Measurements from ENCODE around the gene GTF2IRD1. TPM values are rescaled to one million over a fixed set of nuclear protein-coding genes. Genes with fewer than 3 reads are reported as not detected.
"Not testable (repeated sequence)": the region's sequence is repeated elsewhere in the genome, so short reads cannot be mapped to it uniquely, and the experiment has no call there.

Gene GTF2IRD1
- polyA plus RNA-seq, 1 donor from 2014 or later, result not detected

DNA sequence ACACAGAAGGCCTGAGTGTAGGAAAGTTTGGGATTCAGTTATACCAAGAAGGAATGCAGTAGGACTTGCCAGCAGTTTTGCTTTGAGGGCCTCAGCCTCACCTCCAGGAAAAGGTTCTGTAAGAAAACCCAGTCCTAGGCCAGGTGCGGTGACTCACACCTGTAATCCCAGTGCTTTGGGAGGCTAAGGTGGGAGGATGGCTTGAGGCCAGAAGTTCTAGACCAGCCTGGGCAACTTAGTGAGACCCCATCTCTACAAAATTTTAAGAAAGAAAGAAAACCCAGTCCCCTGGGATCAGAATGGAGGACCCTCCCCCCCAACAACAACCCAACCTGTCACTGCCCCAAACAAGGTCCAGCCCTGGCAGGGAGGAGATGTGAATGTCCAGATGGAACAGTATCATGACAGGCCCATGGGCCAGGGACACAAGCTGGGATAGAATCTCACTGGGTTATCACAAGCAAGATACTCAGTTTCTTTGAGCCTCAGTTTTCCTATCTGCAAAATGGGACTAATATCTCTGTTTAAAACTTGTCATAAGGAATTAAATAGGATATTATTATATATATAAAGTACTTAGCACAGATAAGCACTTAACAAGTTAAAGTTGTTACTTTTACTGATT is 68.7 kb downstream of the GTF2IRD1 start:
- no peaks in the 10 kb centered on the region for H3K9me3 Mint-ChIP-seq
- no peaks in the 10 kb centered on the region for H3K27me3 Mint-ChIP-seq
- H3K36me3 Mint-ChIP-seq, result no peaks in the 10 kb centered on the region
- no peak overlapping the region for H3K4me3 Mint-ChIP-seq
- H3K27ac Mint-ChIP-seq, result no peak overlapping the region
- H3K4me1 Mint-ChIP-seq, result no peaks in the 10 kb centered on the region

DNA sequence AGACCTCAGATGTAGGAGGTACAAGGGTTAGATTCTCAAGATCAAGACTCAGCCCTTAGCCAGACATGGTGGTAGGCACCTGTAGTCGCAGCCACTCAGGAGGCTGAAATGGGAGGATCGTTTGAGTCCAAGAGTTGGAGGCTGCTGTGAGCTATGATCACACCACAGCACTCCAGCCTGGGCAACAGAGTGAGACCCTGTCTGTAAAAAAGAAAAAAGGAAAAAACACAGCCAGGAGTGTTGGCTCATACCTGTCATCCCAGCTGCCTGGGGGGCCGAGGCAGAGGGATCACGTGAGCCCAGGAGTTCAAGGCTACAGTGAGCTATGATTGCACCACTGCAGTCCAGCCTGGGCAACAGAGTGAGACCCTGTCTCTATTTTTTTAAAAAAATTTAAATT is 69.3 kb downstream of the GTF2IRD1 start:
- Mint-ChIP-seq H3K9me3 (no peaks in the 10 kb centered on the region), H3K36me3 (no peaks in the 10 kb centered on the region), H3K4me3 (no peak overlapping the region), H3K27ac (no peak overlapping the region), H3K4me1 (no peaks in the 10 kb centered on the region), H3K27me3 (no peaks in the 10 kb centered on the region)

DNA sequence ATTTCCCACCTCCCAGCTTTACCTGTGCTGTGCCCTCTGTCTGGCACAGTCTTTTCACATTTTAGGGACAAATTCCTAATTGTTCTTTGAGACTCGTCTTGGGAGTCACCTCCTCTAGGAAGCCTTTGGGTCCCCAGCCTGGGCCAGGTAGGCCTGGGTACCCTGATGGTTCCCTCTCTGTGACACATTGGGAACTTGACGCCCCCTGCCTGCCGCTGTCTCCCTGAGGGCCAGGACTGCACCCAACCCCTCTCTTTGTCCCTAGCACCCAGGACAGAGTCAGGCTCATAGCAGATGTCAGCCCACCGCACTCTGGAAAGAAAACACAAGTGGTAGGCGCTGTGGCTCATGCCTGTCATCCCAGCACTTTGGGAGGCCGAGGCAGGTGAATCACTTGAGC is 71.4 kb downstream of the GTF2IRD1 start:
- H3K9me3 Mint-ChIP-seq, result no peaks in the 10 kb centered on the region
- H3K36me3 Mint-ChIP-seq, result no peaks in the 10 kb centered on the region
- H3K4me3 Mint-ChIP-seq, result no peak overlapping the region
- H3K27me3 Mint-ChIP-seq, result no peaks in the 10 kb centered on the region
- no peak overlapping the region for H3K27ac Mint-ChIP-seq
- H3K4me1 Mint-ChIP-seq, result no peaks in the 10 kb centered on the region

DNA sequence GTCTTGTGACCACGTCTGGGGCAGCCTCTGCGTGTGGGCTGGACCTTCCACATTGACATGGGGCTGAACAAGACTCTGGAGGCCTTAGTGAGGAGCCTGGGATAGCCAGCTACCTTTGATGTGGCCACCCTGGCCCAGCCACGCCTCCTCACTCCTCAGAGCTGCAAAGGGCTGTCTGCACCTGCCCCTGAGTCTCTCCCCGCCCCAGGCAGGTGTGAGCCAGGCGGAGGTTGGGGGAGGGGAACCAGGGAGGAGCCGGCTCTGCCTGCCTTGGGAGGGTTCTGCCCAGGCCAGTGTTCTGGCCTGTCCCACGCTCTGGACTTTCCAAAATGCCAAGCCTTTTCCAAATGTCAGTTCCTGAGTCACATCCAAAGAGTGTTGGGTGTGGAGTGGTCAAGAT is 72.2 kb downstream of the GTF2IRD1 start:
- Mint-ChIP-seq H3K27ac (no peak overlapping the region), H3K4me1 (no peaks in the 10 kb centered on the region), H3K9me3 (no peaks in the 10 kb centered on the region), H3K36me3 (no peaks in the 10 kb centered on the region), H3K27me3 (no peaks in the 10 kb centered on the region), H3K4me3 (no peak overlapping the region)

DNA sequence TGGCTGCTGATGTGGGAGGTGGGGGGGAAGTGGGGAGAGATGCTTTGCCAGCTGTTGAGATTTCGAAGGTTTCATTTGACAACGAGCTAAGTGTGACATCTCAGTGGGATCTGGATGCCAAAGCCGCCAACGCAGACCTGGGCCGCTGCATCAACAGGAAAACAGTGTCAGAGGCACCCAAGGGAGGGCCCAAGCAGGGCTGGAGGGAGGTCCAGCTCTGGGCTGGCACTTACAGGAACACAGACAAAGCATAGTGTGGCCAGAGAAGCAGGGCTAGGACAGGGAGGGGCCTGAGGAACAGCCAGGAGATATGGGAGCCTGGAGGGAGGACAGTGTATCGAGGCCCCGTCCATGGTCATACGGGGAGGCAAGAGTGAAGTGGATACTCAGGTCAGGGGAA is 73.1 kb downstream of the GTF2IRD1 start:
- Mint-ChIP-seq H3K4me1 (no peaks in the 10 kb centered on the region), H3K27me3 (no peaks in the 10 kb centered on the region), H3K9me3 (no peaks in the 10 kb centered on the region), H3K27ac (no peak overlapping the region), H3K4me3 (no peak overlapping the region), H3K36me3 (no peaks in the 10 kb centered on the region)

DNA sequence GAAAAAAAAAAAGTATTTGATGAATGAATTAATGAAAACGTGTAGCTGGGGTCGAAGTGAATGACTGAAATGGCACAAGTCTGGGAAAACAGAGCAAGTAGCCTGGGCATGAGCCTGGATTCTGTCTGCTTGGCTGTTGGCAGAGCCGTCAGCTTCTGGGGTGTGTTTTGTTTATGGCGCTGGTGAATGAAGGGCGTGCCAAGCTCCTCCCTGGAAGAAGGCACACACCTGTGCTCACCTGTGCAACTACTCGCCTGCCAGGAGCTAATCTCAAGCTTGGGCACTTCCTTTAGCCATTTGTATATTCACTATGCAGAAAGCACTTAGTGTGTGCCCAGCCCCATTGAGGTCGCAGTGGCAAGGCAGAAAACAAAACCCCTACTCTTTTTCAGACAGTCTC is 74.1 kb downstream of the GTF2IRD1 start:
- Mint-ChIP-seq H3K27me3 (no peaks in the 10 kb centered on the region), H3K9me3 (no peaks in the 10 kb centered on the region), H3K27ac (no peak overlapping the region), H3K4me1 (no peaks in the 10 kb centered on the region), H3K36me3 (no peaks in the 10 kb centered on the region), H3K4me3 (no peak overlapping the region)

DNA sequence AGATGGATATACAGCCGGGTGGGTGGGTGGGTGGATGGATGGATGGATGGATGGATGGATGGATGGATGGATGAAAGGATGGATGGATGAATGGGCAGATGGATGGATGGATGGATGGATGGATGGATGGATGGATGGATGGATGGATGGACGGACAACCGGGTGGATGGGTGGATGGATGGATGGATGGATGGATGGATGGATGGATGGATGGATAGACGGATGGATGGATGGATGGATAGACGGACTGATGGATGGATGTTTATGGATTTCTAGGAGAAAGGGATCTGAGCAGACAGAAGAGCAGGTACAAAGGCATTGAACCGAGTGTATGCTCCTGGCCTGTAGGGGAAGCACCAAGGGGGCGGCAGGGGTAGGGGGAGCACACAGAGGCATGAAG is 75.1 kb downstream of the GTF2IRD1 start:
- not testable (repeated sequence) for H3K4me3 Mint-ChIP-seq, H3K36me3 Mint-ChIP-seq, H3K27me3 Mint-ChIP-seq, H3K4me1 Mint-ChIP-seq, H3K9me3 Mint-ChIP-seq, H3K27ac Mint-ChIP-seq

DNA sequence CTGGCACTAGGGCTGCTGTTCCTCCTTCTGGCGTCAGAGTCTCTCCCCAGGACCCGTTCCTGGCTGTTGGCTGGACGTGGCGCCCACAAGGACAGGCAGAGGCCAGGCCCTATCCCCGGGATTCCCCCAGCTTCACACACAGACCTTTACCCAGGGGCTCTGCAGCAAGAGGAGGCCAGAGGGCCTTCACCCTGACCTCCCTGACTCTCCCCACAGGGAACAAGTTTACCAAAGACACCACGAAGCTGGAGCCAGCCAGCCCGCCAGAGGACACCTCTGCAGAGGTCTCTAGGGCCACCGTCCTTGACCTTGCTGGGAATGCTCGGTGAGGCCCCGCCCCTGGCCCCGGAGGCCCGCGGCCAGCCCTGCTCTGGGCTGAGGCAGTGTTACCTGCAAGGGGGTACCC is 82.2 kb downstream of the GTF2IRD1 start:
- no peaks in the 10 kb centered on the region for H3K36me3 Mint-ChIP-seq
- H3K4me3 Mint-ChIP-seq, result no peak overlapping the region
- H3K9me3 Mint-ChIP-seq, result no peaks in the 10 kb centered on the region
- no peaks in the 10 kb centered on the region for H3K27me3 Mint-ChIP-seq
- H3K4me1 Mint-ChIP-seq, result no peaks in the 10 kb centered on the region
- H3K27ac Mint-ChIP-seq, result no peak overlapping the region

DNA sequence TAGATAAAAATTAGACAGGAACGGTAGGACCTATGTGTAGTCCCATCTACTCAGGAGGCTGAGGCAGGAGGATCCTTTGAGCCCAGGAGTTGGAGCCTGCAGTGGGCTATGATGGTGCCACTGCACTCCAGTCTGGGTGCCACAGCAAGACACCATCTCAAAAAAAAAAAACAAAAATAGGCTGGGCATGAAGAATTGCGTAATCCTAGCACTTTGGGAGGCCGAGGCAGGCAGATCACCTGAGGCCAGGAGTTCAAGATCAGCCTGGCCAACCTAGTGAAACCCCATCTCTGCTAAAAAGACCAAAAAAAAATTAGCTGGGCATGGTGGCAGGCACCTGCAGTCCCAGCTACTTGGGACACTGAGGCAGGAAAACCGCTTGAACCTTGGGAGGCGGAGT is 88.2 kb downstream of the GTF2IRD1 start:
- H3K4me1 Mint-ChIP-seq, H3K27me3 Mint-ChIP-seq, H3K36me3 Mint-ChIP-seq, H3K4me3 Mint-ChIP-seq, H3K9me3 Mint-ChIP-seq, H3K27ac Mint-ChIP-seq: not testable (repeated sequence)

DNA sequence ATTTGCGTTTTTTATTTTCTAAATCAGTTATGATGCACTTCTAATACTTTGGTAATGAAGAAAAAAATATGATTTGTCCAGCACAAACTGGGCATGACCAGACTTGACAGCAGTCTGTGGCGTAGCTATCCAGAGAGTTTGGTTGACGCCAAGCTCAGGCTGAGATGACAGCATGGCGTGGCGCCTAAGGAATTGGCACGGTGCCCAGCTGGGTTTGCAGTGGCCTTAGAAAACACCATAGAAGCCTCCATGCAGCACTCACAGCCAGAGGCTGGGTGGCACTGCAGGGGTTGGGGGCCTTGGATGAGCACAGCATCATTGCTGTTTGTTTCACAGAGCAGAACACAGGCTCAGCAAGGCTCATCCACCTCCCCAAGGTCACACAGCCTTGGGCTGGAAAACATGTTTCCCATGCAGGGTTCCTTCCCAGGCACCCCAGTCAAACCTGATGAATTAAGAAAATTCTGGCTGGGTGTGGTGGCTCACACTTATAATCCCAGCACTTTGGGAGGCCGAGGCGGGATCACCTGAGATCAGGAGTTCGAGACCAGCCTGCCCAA is 88.9 kb downstream of the GTF2IRD1 start:
- no peaks in the 10 kb centered on the region for H3K4me1 Mint-ChIP-seq
- H3K36me3 Mint-ChIP-seq, result no peaks in the 10 kb centered on the region
- no peaks in the 10 kb centered on the region for H3K27me3 Mint-ChIP-seq
- H3K4me3 Mint-ChIP-seq, result no peak overlapping the region
- no peak overlapping the region for H3K27ac Mint-ChIP-seq
- peaks cover 0 to 4% (median 0%) of the 10 kb centered on the region in 3 donors for H3K9me3 Mint-ChIP-seq

DNA sequence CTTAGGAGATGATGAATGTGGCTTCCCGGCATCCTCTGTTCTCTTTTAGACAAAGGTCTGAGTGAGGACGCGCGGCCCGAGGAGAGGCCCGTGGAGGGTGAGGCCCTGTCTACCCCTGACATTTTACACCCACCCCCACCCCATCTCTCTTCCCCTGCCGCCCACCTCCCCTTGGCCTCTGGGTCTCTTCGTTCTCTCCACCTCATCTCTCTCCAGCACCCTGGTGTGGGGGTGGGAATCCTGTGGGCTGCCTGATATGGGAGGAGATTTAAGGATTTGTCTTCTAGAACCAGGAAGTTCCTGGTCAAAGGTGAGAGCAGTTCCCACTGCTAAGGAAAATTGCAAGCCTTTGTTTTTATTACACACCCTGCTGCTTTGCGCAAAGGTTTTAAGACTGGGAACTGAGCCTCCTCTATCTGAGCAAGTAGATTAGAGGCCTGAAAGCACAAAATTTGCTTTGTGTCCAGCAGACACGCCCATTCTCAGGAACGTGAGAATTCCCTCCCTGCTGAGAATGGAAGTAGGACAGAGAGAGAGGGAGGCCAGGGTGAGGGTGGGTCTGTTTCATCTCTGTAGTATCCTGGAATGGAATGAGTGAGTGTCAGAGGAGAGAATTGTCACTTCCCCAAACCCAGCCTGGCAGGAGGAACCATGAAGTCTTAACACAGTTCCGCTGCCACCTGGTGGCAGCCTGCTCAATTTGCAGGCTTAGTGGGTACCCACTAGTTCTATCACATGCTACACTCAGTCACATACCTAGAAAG is 91.2 kb downstream of the GTF2IRD1 start:
- Mint-ChIP-seq H3K9me3 (peaks cover 0 to 4% (median 0%) of the 10 kb centered on the region in 3 donors), H3K4me3 (no peak overlapping the region)

DNA sequence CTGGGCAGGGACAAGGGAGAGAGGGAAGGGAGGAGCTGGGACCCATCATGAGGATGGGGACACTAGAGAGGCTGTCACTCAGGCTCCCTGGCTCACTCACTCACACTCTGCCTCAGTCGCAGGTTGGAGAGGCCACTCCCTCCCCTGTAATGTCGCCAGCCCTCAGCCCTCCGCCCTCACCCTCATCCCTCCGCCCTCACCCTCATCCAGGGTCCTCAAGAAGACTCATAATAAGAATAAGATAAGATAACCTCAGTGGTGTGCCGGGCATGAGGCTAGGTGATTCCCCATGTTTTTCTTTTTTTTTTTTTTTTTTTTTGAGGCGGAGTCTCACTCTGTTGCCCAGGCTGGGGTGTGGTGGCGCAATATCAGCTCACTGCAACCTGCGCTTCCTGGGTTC is 92.2 kb downstream of the GTF2IRD1 start:
- no peaks in the 10 kb centered on the region for H3K36me3 Mint-ChIP-seq
- H3K27me3 Mint-ChIP-seq, result no peaks in the 10 kb centered on the region
- peaks cover 0 to 4% (median 0%) of the 10 kb centered on the region in 3 donors for H3K9me3 Mint-ChIP-seq
- no peak overlapping the region for H3K4me3 Mint-ChIP-seq
- no peaks in the 10 kb centered on the region for H3K4me1 Mint-ChIP-seq
- no peak overlapping the region for H3K27ac Mint-ChIP-seq

More for the DNA sequence above, 91.2 kb downstream of the GTF2IRD1 start:
- no peaks in the 10 kb centered on the region for H3K4me1 Mint-ChIP-seq
- H3K36me3 Mint-ChIP-seq, result no peaks in the 10 kb centered on the region
- no peak overlapping the region for H3K27ac Mint-ChIP-seq
- H3K27me3 Mint-ChIP-seq, result no peaks in the 10 kb centered on the region

DNA sequence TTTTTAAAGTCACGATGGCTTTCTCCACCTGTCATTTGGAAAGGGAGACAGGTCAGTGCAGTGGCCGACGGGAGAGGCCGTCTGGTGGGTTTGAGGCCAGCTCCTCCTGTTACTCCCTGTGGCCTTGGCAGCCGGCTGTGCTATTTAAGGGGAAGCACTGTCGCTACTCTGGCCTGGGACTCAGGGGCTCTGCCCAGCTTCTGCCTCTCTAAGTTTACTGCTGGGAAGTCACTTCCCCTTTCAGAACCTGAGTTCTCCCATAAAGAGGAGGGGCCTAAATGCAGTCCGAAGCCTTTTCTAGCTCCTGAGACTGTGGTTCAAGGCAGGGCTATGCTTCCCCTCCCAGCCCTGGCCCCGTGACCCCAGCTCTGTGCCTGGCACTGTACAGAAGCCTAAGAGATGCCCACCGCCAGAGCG is 99.9 kb downstream of the GTF2IRD1 start:
- H3K4me3 Mint-ChIP-seq, H3K36me3 Mint-ChIP-seq, H3K9me3 Mint-ChIP-seq: not testable (repeated sequence)

DNA sequence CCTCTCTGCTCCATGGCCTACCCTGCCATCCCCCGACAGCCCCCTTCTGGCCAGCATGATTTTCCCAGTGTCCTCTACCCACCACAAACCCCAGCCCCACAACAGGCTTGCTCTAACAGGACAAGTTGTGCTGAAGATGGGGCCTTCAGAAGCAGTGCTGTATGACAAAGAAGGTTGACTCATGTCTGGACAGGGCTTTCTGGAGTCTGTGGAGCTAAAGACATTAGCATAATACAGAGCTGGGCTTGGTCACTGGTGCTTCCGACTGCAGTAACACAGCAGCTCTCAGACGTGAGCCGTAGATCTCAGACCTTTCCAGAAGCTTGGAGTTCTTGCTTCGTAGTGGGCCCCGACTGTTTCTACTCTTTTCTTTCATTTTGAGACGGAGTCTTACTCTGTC is 100.5 kb downstream of the GTF2IRD1 start:
- Mint-ChIP-seq H3K36me3 (no peaks in the 10 kb centered on the region), H3K27me3 (no peaks in the 10 kb centered on the region), H3K4me3 (no peak overlapping the region), H3K27ac (peak overlapping the region in 1 of 3 donors; percentile 50), H3K9me3 (no peaks in the 10 kb centered on the region), H3K4me1 (peaks cover 0 to 2% (median 0%) of the 10 kb centered on the region in 3 donors)

More for the DNA sequence above, 99.9 kb downstream of the GTF2IRD1 start:
- H3K27ac Mint-ChIP-seq, result peak overlapping the region in 1 of 3 donors; percentile 50
- H3K27me3 Mint-ChIP-seq, H3K4me1 Mint-ChIP-seq: not testable (repeated sequence)

DNA sequence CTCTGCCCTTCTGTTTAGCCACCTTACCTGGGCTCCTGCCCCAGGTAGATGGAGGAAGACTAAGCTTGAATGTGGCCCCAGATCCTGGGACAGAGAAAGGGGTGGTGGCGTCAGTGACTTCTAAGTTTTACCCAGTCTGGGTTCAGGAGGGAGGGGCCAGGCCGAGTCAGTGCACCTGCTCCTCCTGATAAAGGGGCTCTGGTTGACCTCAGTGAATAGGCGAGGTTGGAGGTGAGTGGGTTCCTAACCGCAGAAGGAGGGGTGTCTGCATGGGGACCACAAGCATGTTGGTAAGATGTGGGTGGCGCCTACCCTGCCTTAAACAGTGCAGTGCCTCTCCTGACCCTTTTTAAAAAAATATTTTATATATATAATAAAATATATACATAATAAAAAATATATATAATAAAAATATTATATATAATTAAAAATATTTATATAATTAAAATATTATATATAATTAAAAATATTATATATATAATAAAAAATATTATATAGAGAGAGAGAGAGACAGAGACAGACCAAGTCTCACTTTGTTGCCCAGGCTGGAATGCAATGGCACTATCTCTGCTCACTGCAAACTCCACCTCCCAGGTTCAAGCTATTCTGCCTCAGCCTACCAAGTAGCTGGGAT is 106.5 kb downstream of the GTF2IRD1 start:
- no peak overlapping the region for H3K27ac Mint-ChIP-seq
- H3K27me3 Mint-ChIP-seq, result peaks cover 1% of the 10 kb centered on the region
- H3K36me3 Mint-ChIP-seq, result peaks cover 2% of the 10 kb centered on the region
- H3K9me3 Mint-ChIP-seq, result no peaks in the 10 kb centered on the region
- H3K4me1 Mint-ChIP-seq, result no peaks in the 10 kb centered on the region
- H3K4me3 Mint-ChIP-seq, result no peak overlapping the region

Measured in IgD-negative memory B cell (primary cell).